ENCODE measurements around the gene GPC3. TPM values are rescaled to one million over a fixed set of nuclear protein-coding genes. Genes with fewer than 3 reads are reported as not detected.

The GPC3 gene
- polyA plus RNA-seq, 1 of the 3 experiments (the other 2 are of a cell fraction): 1.4 TPM

DNA sequence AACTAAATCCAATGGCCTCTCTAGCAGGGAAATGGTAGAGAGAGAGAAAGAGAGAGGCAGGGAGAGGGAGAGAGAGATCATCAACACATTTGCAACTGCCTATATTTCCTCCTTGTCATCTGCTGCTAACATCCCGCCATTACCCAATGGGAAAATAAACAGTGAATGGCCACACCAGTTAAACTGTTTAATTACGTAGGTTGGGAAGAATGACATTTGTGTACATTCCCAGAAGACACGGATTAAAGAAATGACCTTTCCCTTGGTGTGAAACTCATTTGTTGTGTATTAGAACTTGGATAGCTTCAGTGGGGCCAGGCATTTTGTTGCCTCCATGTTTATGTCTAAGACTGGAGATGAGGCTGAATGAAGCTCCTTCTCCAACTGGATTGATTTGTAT, 474.4 kb downstream of the GPC3 start:
- Histone ChIP-seq H3K36me3 (replicated peaks in 1 of 2; ENCODE audit: control insufficient read depth in 1 of 2, insufficient read depth in 2 of 2, low read length in 1 of 2) (no peaks in the 10 kb centered on the region), H3K27me3 (ENCODE audit: insufficient read depth) (no peaks in the 10 kb centered on the region), H3K9me2 (no peaks in the 10 kb centered on the region), H2AFZ (ENCODE audit: low read depth) (no peak overlapping the region), H4K20me1 (ENCODE audit: insufficient read depth) (no peaks in the 10 kb centered on the region), H3K9me3 (no peaks in the 10 kb centered on the region), H3F3A (replicated peaks; ENCODE audit: insufficient read depth) (no peaks in the 10 kb centered on the region), H3K27ac (ENCODE audit: low read depth in 2 of 2, low read length in 1 of 2) (no peak overlapping the region), H3K4me3 (ENCODE audit: low read depth in 2 of 2, low read length in 1 of 2) (no peak overlapping the region), H3K79me2 (ENCODE audit: insufficient read depth) (no peaks in the 10 kb centered on the region), H3K9ac (no peak overlapping the region), H3K4me2 (no peak overlapping the region), H3K4me1 (ENCODE audit: control insufficient read depth in 1 of 2, insufficient read depth in 2 of 2, low read depth in 1 of 2, low read length in 1 of 2) (no peaks in the 10 kb centered on the region)
- CTCF ChIA-PET: no interaction called here
- POLR2A ChIA-PET: no interaction called here
- 30% methylated on average over 3 of the region's 3 CpGs for WGBS (ENCODE audit: low lambda C conversion rate)
- no peak for DNase-seq
- TF ChIP-seq RCOR1 (IDR thresholded peaks at IDR 0.05; ENCODE audit: low read length) (no peak), POLR2AphosphoS5 (IDR thresholded peaks at IDR 0.05; ENCODE audit: low read depth, low read length) (no peak), ZBTB33 (IDR thresholded peaks at IDR 0.05; ENCODE audit: borderline replicate concordance, low read depth) (no peak), JUND (IDR thresholded peaks at IDR 0.05) (no peak), REST (IDR thresholded peaks at IDR 0.05; ENCODE audit: low read depth, low read length) (no peak), GABPA (IDR thresholded peaks at IDR 0.05; ENCODE audit: low read depth) (no peak), SIN3A (IDR thresholded peaks at IDR 0.05; ENCODE audit: borderline replicate concordance, low read depth, low read length) (no peak), TEAD4 (IDR thresholded peaks at IDR 0.05; ENCODE audit: borderline replicate concordance, insufficient read depth) (no peak), NFIC (IDR thresholded peaks at IDR 0.05; ENCODE audit: borderline replicate concordance) (no peak), GATA2 (CRISPR knock-in tag; IDR thresholded peaks at IDR 0.05) (no peak), YY1 (IDR thresholded peaks at IDR 0.05; ENCODE audit: low read depth) (no peak), PBX3 (IDR thresholded peaks at IDR 0.05) (no peak), MXI1 (IDR thresholded peaks at IDR 0.05; ENCODE audit: low read depth, low read length) (no peak), TCF12 (IDR thresholded peaks at IDR 0.05) (no peak)

Measured in SK-N-SH (cell line).